Karpas-422 (cell line): ENCODE measurements around the gene COQ2. TPM values are rescaled to one million over a fixed set of nuclear protein-coding genes. Genes with fewer than 3 reads are reported as not detected.
A peak's percentile ranks its signal among the peaks of the same experiment; 100 is the strongest.

ENCODE experiments used
- DNase-seq: peaks from one replicate; pipeline ENCODE4 v3.0.0-alpha.2; 2015
- H2AFZ ChIP-seq: fragments of 200-600 bp; sonication (generic); 2 replicates; pipeline ENCODE4 v1.6.1; 2014; ENCODE audit warnings: antibody characterized with exemption, low read length, mixed read lengths
- H3K27ac ChIP-seq: fragments of 200-600 bp; sonication (generic); 2 replicates; pipeline ENCODE4 v1.5.1; 2014; ENCODE audit warnings: mild to moderate bottlenecking, low read length, moderate library complexity
- H3K27me3 ChIP-seq: fragments of 200-600 bp; sonication (generic); 2 replicates; pipeline ENCODE4 v1.6.1; 2014; ENCODE audit warnings: low read length, mixed read lengths
- H3K36me3 ChIP-seq: fragments of 200-600 bp; sonication (generic); 2 replicates; pipeline ENCODE4 v1.6.1; 2014; ENCODE audit warnings: low read length, mixed read lengths; ENCODE audit not compliant: insufficient read depth
- H3K4me1 ChIP-seq: fragments of 200-600 bp; sonication (generic); 2 replicates; pipeline ENCODE4 v1.6.1; 2014; ENCODE audit warnings: mild to moderate bottlenecking, low read length, mixed read lengths
- H3K4me2 ChIP-seq: fragments of 200-600 bp; sonication (generic); 2 replicates; pipeline ENCODE4 v1.6.1; 2014; ENCODE audit warnings: low read length, low read depth, mild to moderate bottlenecking; ENCODE audit not compliant: poor library complexity, severe bottlenecking
- H3K4me3 ChIP-seq: fragments of 200-600 bp; sonication (generic); 2 replicates; pipeline ENCODE4 v1.5.1; 2014; ENCODE audit warnings: mild to moderate bottlenecking, antibody characterized with exemption, low read length, mixed read lengths
- H3K79me2 ChIP-seq: fragments of 200-600 bp; sonication (generic); 2 replicates; pipeline ENCODE4 v1.6.1; 2014; ENCODE audit warnings: mild to moderate bottlenecking, low read length, mixed read lengths
- H3K9ac ChIP-seq: fragments of 200-600 bp; sonication (generic); 2 replicates; pipeline ENCODE4 v1.6.0; 2014; ENCODE audit warnings: low read length
- H3K9me2 ChIP-seq: fragments of 200-600 bp; sonication (generic), shearing (Covaris generic); replicated peaks from 2 replicates; pipeline ENCODE4 v1.6.0; 2014; ENCODE audit warnings: mild to moderate bottlenecking, low read length, moderate library complexity; ENCODE audit not compliant: insufficient read depth
- H3K9me3 ChIP-seq: fragments of 300-700, 200-600 bp; sonication (generic); 2 replicates; pipeline ENCODE4 v1.6.1; 2014; ENCODE audit warnings: low read length, mixed read lengths
- H4K20me1 ChIP-seq: fragments of 200-600 bp; sonication (generic); 2 replicates; pipeline ENCODE4 v1.6.1; 2014; ENCODE audit warnings: mild to moderate bottlenecking, antibody characterized with exemption, low read length, low read depth; ENCODE audit not compliant: insufficient read depth
- total RNA-seq: library from RNA; depleted of rRNA; stranded (reverse); fragments of >200 nt; shearing (Covaris generic); gene quantifications from 2 replicates; pipeline ENCODE4 v1.2.3, GENCODE V29; 2014; ENCODE audit warnings: low replicate concordance

The COQ2 gene
- total RNA-seq, 1 experiment from 2014 or later = 1.2 TPM

DNA sequence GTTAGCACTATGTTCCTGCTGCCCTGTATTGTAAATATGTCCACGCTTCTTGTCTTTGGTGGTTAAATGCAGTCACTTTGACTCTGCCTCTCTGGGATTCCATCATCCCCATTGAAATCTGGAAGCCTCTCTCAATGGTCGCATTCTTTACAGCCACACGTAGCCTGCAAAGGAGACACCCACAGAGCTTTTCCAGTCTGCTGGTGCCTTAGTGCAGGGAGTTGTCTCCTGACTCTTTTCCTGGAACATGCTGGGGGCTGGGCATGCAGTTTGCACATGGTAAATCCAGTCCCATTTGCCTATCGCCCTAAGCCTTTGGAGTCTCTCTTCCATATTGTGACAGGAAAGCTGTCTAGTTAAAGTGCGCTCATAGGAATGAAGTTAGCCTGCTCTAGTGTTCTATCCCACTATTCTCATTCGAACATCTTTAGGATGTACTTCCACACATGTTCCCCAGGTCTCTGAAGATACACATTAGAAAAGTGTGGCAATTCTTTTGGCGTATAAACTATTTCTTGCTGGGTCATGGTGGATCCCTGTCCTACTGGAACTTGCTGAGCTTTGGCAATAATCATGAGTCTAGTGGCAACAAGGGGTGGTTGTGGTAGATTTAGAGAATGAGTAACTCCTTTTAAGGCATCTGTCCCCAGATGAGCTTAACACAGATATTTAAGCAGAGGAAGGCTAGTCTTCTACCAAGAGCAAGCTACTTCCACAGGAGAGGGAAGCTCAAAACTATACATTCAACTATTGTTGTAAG is 33.7 kb downstream of the COQ2 start:
- Histone ChIP-seq H3K4me1 (no peaks in the 10 kb centered on the region; the same call in 1 of the 2 replicates), H3K79me2 (no peaks in the 10 kb centered on the region), H3K9me3 (no peaks in the 10 kb centered on the region), H3K36me3 (no peaks in the 10 kb centered on the region), H3K27me3 (no peaks in the 10 kb centered on the region), H3K4me2 (no peak overlapping the region), H3K27ac (no peak overlapping the region), H3K9ac (no peak overlapping the region), H4K20me1 (no peaks in the 10 kb centered on the region), H2AFZ (no peak overlapping the region), H3K9me2 (no peaks in the 10 kb centered on the region), H3K4me3 (no peak overlapping the region)
- DNase-seq = no peak

DNA sequence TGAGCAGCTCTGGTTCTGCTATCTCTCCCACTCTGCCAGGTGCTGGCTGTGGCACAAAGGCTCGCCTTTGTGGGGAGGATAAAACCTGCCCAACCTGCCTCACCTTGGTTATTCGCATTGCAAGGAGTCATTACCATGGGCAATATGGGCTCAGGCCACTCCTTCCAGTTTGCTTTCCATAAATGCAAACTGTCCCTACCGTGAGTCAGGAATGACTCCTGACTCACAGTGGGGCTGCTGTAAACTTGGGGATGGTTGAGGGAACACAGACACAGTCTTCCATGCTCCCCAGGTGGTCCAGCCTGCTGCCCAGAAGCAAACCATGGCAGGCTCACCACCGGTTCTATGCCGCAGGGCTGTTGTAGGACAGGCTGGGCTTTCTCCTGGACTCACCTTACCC is 36.1 kb downstream of the COQ2 start:
- no peak for DNase-seq
- Histone ChIP-seq H3K4me2 (no peak overlapping the region), H2AFZ (no peak overlapping the region), H3K27ac (no peak overlapping the region), H3K27me3 (no peaks in the 10 kb centered on the region), H3K79me2 (no peaks in the 10 kb centered on the region), H3K4me1 (no peaks in the 10 kb centered on the region; the same call in 1 of the 2 replicates), H3K4me3 (no peak overlapping the region), H4K20me1 (no peaks in the 10 kb centered on the region), H3K9me3 (no peaks in the 10 kb centered on the region), H3K9me2 (no peaks in the 10 kb centered on the region), H3K9ac (no peak overlapping the region), H3K36me3 (no peaks in the 10 kb centered on the region)

DNA sequence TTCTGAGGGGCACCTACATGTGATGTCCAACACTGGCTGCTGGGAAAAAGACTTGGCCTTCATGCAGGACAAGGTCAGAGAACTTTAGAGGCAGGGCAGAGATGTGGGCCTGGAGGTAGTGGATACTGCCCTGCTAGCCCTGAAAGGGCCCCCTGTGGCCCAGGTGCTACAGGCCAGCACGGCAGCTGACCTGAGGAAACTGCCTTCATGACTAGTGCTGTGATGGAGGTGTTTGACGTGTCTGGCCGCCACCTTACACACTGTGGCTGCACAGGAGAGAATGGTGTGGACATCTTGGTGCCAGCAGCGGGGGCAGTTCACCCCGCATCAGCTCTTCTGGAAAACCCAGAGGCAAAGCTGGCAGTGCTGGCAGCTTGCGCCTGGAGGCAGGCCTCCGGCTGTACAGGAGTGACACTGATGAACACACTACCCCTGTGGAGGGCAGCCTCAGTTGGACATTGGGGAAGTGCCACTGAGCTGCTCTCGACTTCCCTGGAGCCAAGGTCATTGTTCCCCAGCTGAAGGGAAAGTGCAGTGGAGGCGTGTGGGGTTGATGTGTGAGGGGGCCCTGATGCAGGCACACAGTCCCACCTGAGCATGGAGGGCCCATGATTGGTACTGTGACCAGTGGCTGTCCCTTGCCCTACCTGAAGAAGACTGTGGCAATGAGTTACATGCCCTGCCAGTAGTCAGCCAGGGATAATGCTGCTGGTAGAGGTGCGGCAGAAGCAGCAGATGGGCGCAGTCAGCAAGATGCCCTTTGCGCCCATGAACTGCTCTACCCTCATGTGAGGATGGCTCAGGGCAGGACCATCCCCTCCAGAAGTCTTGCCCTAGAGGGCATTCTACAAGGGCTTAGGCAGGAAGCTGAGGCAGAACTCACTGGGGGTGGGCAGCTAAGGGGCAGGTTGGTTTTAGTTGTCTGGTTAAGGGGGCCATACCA is 36.9 kb downstream of the COQ2 start:
- Histone ChIP-seq H3K9me3 (no peaks in the 10 kb centered on the region), H4K20me1 (no peaks in the 10 kb centered on the region)

DNA sequence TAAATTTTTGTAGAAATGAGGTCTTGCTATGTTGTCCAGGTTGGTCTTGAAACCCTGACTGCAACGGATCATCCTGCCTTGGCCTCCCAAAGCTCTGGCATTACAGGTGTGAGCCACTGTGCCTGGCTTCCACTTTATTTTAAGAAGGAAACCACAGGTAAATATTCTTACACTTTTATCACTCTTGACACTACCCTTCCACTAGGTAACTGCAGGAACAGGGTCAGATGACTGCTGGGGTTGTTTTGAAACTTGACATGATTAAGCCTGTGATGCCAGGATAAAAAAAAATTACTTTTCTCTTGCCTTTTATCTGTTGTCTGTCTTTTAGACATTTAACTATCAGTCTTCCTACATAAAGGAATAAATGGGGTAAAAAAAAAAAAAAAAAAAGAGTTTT is 43.5 kb downstream of the COQ2 start:
- peaks cover 14% of the 10 kb centered on the region for H3K4me1 ChIP-seq

More for the DNA sequence above, 36.9 kb downstream of the COQ2 start:
- no peak for DNase-seq
- H3K9ac ChIP-seq = no peak overlapping the region
- H3K36me3 ChIP-seq = no peaks in the 10 kb centered on the region
- H3K4me1 ChIP-seq = no peaks in the 10 kb centered on the region; the same call in 1 of the 2 replicates
- H3K27me3 ChIP-seq = no peaks in the 10 kb centered on the region
- H3K9me2 ChIP-seq = no peaks in the 10 kb centered on the region
- no peak overlapping the region for H2AFZ ChIP-seq
- no peak overlapping the region for H3K4me3 ChIP-seq
- H3K4me2 ChIP-seq = no peak overlapping the region
- H3K27ac ChIP-seq = no peak overlapping the region
- H3K79me2 ChIP-seq = no peaks in the 10 kb centered on the region

DNA sequence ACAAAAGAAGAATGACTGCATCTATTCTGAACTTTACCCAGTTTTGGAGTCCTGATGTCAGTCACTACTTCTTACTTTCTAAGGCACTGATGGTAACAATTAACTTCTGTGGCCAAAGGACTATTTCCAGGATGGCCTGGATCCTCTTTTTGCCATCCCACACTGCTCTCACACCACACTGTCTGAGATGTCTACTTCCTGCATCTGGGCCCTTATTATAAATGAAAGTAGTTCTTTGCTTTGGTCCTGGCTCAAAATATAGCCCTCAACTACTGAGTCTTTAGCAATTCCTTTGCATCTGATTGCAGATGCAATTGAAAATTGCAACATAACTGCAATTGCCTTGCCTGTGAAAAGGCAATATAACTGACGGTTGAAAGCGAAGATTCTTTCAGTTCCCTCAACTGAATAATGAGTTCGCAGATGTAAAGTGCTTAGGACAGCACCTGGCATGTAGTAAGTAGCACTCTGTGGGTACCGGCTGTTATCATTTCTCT is 44.2 kb downstream of the COQ2 start:
- Histone ChIP-seq H3K27me3 (no peaks in the 10 kb centered on the region), H3K4me1 (peaks cover 14% of the 10 kb centered on the region), H3K79me2 (no peaks in the 10 kb centered on the region), H3K4me3 (no peak overlapping the region), H3K36me3 (no peaks in the 10 kb centered on the region), H2AFZ (no peak overlapping the region), H3K9ac (no peak overlapping the region), H3K27ac (peak overlapping the region; percentile 69), H3K9me3 (no peaks in the 10 kb centered on the region), H3K4me2 (peak overlapping the region; percentile 38), H3K9me2 (no peaks in the 10 kb centered on the region), H4K20me1 (no peaks in the 10 kb centered on the region)
- DNase-seq = peak; percentile 57

More for the DNA sequence above, 43.5 kb downstream of the COQ2 start:
- no peaks in the 10 kb centered on the region for H3K27me3 ChIP-seq
- no peaks in the 10 kb centered on the region for H4K20me1 ChIP-seq
- no peaks in the 10 kb centered on the region for H3K36me3 ChIP-seq
- no peak for DNase-seq
- no peak overlapping the region for H3K9ac ChIP-seq
- H3K4me3 ChIP-seq = no peak overlapping the region
- no peak overlapping the region for H3K4me2 ChIP-seq
- H3K27ac ChIP-seq = no peak overlapping the region
- no peaks in the 10 kb centered on the region for H3K79me2 ChIP-seq
- H3K9me3 ChIP-seq = no peaks in the 10 kb centered on the region
- no peak overlapping the region for H2AFZ ChIP-seq
- H3K9me2 ChIP-seq = no peaks in the 10 kb centered on the region

DNA sequence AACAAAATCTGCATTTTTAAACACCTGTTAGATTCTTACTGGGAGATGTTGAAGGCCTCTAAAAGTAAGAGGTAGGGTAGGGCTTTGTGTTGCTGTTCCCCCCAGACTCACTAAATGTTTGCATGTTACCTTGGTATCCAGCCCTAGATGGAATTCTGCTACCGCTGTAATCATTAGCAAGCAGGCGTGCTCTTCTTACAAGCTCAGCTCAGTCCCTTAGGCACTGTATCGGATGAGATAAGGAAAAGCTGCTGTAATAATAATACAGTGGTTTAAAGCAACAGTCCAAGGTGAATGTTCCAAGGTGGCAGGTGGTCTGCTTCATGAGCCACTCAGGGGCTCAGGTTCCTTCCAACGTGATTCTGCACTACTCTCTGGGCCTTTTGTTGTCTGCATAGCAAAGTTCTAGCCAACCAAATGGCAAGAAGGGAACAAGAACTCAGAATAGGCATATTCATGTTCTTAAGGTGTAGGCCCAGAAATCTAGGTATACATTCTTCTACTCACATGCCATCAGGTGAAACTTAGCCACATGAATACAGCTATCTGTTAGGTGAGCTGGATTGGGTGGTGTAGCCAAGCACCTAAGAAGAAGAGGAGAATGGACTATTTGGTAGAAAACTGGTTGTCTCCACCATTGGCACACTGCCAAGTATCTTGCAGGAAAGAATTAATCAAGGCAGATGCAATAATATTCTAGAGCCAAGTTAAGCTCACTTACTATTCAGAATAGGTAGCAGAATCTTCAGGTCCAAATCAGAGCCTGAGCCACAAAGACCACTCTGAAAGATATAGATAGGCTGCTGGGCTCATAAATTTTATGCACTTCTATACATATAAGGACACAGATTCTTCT is 46.0 kb downstream of the COQ2 start:
- Histone ChIP-seq H3K79me2 (no peaks in the 10 kb centered on the region), H3K4me3 (no peak overlapping the region), H3K9ac (no peak overlapping the region), H2AFZ (no peak overlapping the region), H4K20me1 (no peaks in the 10 kb centered on the region), H3K4me2 (no peak overlapping the region), H3K9me3 (no peaks in the 10 kb centered on the region), H3K36me3 (no peaks in the 10 kb centered on the region), H3K4me1 (peaks cover 14% of the 10 kb centered on the region), H3K9me2 (no peaks in the 10 kb centered on the region), H3K27ac (no peak overlapping the region), H3K27me3 (no peaks in the 10 kb centered on the region)
- no peak for DNase-seq

DNA sequence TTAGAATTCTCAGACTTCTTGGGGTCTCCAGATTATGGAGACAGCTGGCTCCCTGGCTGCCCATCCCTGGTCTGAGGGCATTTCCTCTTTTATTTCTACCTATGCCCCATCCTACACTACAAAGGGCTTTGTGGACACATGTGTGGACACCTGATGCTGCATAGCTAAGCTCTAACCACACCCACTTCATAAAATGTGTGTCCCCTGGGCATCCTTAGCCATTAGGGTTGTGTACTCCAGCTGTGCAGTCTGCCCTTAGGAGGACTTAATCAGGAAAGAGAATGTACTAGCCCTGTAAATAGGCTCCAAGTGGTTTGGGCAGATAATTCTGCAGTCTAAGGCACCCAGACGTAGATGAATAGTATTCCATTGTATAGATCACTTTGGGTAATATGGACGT is 47.0 kb downstream of the COQ2 start:
- Histone ChIP-seq H2AFZ (no peak overlapping the region), H3K4me1 (peaks cover 14% of the 10 kb centered on the region)
- no peak for DNase-seq

More for the DNA sequence above, 47.0 kb downstream of the COQ2 start:
- H3K36me3 ChIP-seq = no peaks in the 10 kb centered on the region
- no peaks in the 10 kb centered on the region for H3K9me2 ChIP-seq
- no peak overlapping the region for H3K9ac ChIP-seq
- H4K20me1 ChIP-seq = no peaks in the 10 kb centered on the region
- H3K4me3 ChIP-seq = no peak overlapping the region
- no peaks in the 10 kb centered on the region for H3K79me2 ChIP-seq
- H3K27ac ChIP-seq = no peak overlapping the region
- no peak overlapping the region for H3K4me2 ChIP-seq
- H3K27me3 ChIP-seq = no peaks in the 10 kb centered on the region
- H3K9me3 ChIP-seq = no peaks in the 10 kb centered on the region
